ENCODE measurements around the gene G2E3. TPM values are rescaled to one million over a fixed set of nuclear protein-coding genes. Genes with fewer than 3 reads are reported as not detected.

Gene G2E3
- total and polyA plus RNA-seq, 2 experiments from 2014 or later = 67.4 to 113 TPM

DNA sequence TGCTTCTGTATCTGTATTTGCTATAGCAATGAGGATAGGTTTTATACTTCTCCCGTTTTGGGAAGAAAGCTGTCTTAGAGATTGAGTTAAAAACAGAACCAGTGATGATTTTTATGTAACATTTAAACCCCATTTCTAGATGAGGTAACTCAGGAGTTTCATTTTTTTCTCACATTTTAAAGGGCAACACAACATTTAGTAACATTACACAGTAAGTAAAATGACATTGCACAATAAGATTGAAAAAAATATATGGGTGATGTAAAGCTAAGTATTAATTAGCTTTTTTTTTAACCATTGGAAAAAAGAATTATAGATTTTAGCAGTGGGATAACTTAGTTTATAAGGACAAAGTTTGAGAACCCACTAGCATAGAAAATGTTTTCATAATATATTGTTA lies 38.0 kb downstream of the G2E3 start:
- H3F3A ChIP-seq (replicated peaks; ENCODE audit: low read depth) = no peaks in the 10 kb centered on the region
- DNase-seq (ENCODE audit: low spot score) (no peak), ATAC-seq (no peak)
- no peaks in the 10 kb centered on the region for H3K27me3 ChIP-seq (ENCODE audit: insufficient read depth)
- peaks cover 13% of the 10 kb centered on the region; the same call in 1 of the 2 replicates for H4K20me1 ChIP-seq (replicated peaks; ENCODE audit: insufficient read depth)
- no peak overlapping the region for H3K4me2 ChIP-seq
- H3K9me2 ChIP-seq (ENCODE audit: insufficient read depth) = no peaks in the 10 kb centered on the region
- no peaks in the 10 kb centered on the region for H3K4me1 Mint-ChIP-seq
- H3K36me3 ChIP-seq (ENCODE audit: insufficient read depth) = peaks cover 55% of the 10 kb centered on the region
- H3K4me3 ChIP-seq = no peak overlapping the region
- H3K79me2 ChIP-seq (replicated peaks; ENCODE audit: insufficient read depth) = peaks cover 10% of the 10 kb centered on the region; the same call in 1 of the 2 replicates
- H3K9me3 Mint-ChIP-seq = no peaks in the 10 kb centered on the region
- H3K4me1 ChIP-seq (ENCODE audit: insufficient read depth) = no peaks in the 10 kb centered on the region
- no peak overlapping the region for H3K4me3 Mint-ChIP-seq
- no peaks in the 10 kb centered on the region for H3K27me3 Mint-ChIP-seq (ENCODE audit: insufficient read depth, low read depth, poor library complexity)
- no peak for TF ChIP-seq ZNF331 (CRISPR knock-in tag; IDR thresholded peaks at IDR 0.05; ENCODE audit: low read depth)
- no peak for TF ChIP-seq CREB1 (CRISPR knock-in tag; IDR thresholded peaks at IDR 0.05; ENCODE audit: low read depth)
- TF ChIP-seq NANOG (IDR thresholded peaks at IDR 0.05; ENCODE audit: borderline replicate concordance) = no peak
- TF ChIP-seq ZNF114 (CRISPR knock-in tag; IDR thresholded peaks at IDR 0.05) = no peak
- TF ChIP-seq EZH2 (IDR thresholded peaks at IDR 0.05; ENCODE audit: low read depth, unreplicated experiment) = no peak
- TF ChIP-seq, protein P1, sequence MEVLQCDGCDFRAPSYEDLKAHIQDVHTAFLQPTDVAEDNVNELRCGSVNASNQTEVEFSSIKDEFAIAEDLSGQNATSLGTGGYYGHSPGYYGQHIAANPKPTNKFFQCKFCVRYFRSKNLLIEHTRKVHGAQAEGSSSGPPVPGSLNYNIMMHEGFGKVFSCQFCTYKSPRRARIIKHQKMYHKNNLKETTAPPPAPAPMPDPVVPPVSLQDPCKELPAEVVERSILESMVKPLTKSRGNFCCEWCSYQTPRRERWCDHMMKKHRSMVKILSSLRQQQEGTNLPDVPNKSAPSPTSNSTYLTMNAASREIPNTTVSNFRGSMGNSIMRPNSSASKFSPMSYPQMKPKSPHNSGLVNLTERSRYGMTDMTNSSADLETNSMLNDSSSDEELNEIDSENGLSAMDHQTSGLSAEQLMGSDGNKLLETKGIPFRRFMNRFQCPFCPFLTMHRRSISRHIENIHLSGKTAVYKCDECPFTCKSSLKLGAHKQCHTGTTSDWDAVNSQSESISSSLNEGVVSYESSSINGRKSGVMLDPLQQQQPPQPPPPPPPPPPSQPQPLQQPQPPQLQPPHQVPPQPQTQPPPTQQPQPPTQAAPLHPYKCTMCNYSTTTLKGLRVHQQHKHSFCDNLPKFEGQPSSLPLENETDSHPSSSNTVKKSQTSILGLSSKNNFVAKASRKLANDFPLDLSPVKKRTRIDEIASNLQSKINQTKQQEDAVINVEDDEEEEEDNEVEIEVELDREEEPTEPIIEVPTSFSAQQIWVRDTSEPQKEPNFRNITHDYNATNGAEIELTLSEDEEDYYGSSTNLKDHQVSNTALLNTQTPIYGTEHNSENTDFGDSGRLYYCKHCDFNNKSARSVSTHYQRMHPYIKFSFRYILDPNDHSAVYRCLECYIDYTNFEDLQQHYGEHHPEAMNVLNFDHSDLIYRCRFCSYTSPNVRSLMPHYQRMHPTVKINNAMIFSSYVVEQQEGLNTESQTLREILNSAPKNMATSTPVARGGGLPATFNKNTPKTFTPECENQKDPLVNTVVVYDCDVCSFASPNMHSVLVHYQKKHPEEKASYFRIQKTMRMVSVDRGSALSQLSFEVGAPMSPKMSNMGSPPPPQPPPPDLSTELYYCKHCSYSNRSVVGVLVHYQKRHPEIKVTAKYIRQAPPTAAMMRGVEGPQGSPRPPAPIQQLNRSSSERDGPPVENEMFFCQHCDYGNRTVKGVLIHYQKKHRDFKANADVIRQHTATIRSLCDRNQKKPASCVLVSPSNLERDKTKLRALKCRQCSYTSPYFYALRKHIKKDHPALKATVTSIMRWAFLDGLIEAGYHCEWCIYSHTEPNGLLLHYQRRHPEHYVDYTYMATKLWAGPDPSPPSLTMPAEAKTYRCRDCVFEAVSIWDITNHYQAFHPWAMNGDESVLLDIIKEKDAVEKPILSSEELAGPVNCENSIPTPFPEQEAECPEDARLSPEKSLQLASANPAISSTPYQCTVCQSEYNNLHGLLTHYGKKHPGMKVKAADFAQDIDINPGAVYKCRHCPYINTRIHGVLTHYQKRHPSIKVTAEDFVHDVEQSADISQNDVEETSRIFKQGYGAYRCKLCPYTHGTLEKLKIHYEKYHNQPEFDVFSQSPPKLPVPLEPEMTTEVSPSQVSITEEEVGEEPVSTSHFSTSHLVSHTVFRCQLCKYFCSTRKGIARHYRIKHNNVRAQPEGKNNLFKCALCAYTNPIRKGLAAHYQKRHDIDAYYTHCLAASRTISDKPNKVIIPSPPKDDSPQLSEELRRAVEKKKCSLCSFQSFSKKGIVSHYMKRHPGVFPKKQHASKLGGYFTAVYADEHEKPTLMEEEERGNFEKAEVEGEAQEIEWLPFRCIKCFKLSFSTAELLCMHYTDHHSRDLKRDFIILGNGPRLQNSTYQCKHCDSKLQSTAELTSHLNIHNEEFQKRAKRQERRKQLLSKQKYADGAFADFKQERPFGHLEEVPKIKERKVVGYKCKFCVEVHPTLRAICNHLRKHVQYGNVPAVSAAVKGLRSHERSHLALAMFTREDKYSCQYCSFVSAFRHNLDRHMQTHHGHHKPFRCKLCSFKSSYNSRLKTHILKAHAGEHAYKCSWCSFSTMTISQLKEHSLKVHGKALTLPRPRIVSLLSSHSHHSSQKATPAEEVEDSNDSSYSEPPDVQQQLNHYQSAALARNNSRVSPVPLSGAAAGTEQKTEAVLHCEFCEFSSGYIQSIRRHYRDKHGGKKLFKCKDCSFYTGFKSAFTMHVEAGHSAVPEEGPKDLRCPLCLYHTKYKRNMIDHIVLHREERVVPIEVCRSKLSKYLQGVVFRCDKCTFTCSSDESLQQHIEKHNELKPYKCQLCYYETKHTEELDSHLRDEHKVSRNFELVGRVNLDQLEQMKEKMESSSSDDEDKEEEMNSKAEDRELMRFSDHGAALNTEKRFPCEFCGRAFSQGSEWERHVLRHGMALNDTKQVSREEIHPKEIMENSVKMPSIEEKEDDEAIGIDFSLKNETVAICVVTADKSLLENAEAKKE (CRISPR knock-in tag; IDR thresholded peaks at IDR 0.05) = no peak
- TF ChIP-seq POLR2AphosphoS5 (IDR thresholded peaks at IDR 0.05; ENCODE audit: low read depth) = no peak
- TF ChIP-seq JUNB (IDR thresholded peaks at IDR 0.05; ENCODE audit: unreplicated experiment) = no peak
- TF ChIP-seq, protein P2, sequence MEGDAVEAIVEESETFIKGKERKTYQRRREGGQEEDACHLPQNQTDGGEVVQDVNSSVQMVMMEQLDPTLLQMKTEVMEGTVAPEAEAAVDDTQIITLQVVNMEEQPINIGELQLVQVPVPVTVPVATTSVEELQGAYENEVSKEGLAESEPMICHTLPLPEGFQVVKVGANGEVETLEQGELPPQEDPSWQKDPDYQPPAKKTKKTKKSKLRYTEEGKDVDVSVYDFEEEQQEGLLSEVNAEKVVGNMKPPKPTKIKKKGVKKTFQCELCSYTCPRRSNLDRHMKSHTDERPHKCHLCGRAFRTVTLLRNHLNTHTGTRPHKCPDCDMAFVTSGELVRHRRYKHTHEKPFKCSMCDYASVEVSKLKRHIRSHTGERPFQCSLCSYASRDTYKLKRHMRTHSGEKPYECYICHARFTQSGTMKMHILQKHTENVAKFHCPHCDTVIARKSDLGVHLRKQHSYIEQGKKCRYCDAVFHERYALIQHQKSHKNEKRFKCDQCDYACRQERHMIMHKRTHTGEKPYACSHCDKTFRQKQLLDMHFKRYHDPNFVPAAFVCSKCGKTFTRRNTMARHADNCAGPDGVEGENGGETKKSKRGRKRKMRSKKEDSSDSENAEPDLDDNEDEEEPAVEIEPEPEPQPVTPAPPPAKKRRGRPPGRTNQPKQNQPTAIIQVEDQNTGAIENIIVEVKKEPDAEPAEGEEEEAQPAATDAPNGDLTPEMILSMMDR (conservative IDR thresholded peaks at IDR 0.05; ENCODE audit: low read depth in 2 of 2) = no peak
- TF ChIP-seq, protein P3, sequence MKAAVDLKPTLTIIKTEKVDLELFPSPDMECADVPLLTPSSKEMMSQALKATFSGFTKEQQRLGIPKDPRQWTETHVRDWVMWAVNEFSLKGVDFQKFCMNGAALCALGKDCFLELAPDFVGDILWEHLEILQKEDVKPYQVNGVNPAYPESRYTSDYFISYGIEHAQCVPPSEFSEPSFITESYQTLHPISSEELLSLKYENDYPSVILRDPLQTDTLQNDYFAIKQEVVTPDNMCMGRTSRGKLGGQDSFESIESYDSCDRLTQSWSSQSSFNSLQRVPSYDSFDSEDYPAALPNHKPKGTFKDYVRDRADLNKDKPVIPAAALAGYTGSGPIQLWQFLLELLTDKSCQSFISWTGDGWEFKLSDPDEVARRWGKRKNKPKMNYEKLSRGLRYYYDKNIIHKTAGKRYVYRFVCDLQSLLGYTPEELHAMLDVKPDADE (IDR thresholded peaks at IDR 0.05) = no peak
- no peak for TF ChIP-seq EZH2phosphoT487 (IDR thresholded peaks at IDR 0.05; ENCODE audit: unreplicated experiment)
- TF ChIP-seq STAT1 (IDR thresholded peaks at IDR 0.05; ENCODE audit: unreplicated experiment) = no peak
- TF ChIP-seq, protein P4, sequence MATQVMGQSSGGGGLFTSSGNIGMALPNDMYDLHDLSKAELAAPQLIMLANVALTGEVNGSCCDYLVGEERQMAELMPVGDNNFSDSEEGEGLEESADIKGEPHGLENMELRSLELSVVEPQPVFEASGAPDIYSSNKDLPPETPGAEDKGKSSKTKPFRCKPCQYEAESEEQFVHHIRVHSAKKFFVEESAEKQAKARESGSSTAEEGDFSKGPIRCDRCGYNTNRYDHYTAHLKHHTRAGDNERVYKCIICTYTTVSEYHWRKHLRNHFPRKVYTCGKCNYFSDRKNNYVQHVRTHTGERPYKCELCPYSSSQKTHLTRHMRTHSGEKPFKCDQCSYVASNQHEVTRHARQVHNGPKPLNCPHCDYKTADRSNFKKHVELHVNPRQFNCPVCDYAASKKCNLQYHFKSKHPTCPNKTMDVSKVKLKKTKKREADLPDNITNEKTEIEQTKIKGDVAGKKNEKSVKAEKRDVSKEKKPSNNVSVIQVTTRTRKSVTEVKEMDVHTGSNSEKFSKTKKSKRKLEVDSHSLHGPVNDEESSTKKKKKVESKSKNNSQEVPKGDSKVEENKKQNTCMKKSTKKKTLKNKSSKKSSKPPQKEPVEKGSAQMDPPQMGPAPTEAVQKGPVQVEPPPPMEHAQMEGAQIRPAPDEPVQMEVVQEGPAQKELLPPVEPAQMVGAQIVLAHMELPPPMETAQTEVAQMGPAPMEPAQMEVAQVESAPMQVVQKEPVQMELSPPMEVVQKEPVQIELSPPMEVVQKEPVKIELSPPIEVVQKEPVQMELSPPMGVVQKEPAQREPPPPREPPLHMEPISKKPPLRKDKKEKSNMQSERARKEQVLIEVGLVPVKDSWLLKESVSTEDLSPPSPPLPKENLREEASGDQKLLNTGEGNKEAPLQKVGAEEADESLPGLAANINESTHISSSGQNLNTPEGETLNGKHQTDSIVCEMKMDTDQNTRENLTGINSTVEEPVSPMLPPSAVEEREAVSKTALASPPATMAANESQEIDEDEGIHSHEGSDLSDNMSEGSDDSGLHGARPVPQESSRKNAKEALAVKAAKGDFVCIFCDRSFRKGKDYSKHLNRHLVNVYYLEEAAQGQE (IDR thresholded peaks at IDR 0.05; ENCODE audit: unreplicated experiment) = no peak
- no peak overlapping the region for H3K27ac Mint-ChIP-seq
- no peak overlapping the region for H2AFZ ChIP-seq
- H3K36me3 Mint-ChIP-seq (ENCODE audit: low read depth) = peaks cover 45% of the 10 kb centered on the region
- no peak overlapping the region for H3K27ac ChIP-seq (ENCODE audit: low read depth)
